ENCODE results near the gene SGCA.

The SGCA gene

GRCh38 chr17:50196036-50196435 is 30.2 kb downstream of the SGCA start:
- DNase-seq = no peak

- DNase-seq = no peak
These were observed 31.0 kb downstream of the SGCA start for GRCh38 chr17:50196826-50197225.

GRCh38 chr17:50198026-50198669 is 32.3 kb downstream of the SGCA start:
- peak; percentile 60 for DNase-seq

GRCh38 chr17:50199211-50199802 is 33.5 kb downstream of the SGCA start:
- no peak for DNase-seq

GRCh38 chr17:50199803-50200456 is 34.1 kb downstream of the SGCA start:
- DNase-seq = peak; percentile 81

GRCh38 chr17:50200457-50201275 is 34.9 kb downstream of the SGCA start:
- DNase-seq = peak; percentile 82

GRCh38 chr17:50201276-50201854 is 35.6 kb downstream of the SGCA start, which contains the start of gene COL1A1:
Gene COL1A1 (minus strand): TSS chr17:50201631. CDS start chr17:50201513, 118 bp downstream.
- no peak for DNase-seq

GRCh38 chr17:50203086-50203485 is 37.3 kb downstream of the SGCA start:
- DNase-seq = no peak

GRCh38 chr17:50203604-50204345 is 38.0 kb downstream of the SGCA start:
- no peak for DNase-seq

GRCh38 chr17:50204431-50204830 is 38.6 kb downstream of the SGCA start:
- no peak for DNase-seq

- no peak for DNase-seq
These were observed 39.5 kb downstream of the SGCA start for GRCh38 chr17:50205111-50205962.

GRCh38 chr17:50205963-50206505 is 40.2 kb downstream of the SGCA start:
- DNase-seq = no peak

- DNase-seq = no peak
These were observed 40.9 kb downstream of the SGCA start for GRCh38 chr17:50206604-50207293.

GRCh38 chr17:50207315-50207714 is 41.5 kb downstream of the SGCA start:
- no peak for DNase-seq

GRCh38 chr17:50207792-50208567 is 42.2 kb downstream of the SGCA start:
- DNase-seq = no peak

- no peak for DNase-seq
These were observed 42.8 kb downstream of the SGCA start for GRCh38 chr17:50208611-50209061.

- no peak for DNase-seq
These were observed 43.3 kb downstream of the SGCA start for GRCh38 chr17:50209133-50209471.

- DNase-seq = no peak
These were observed 43.9 kb downstream of the SGCA start for GRCh38 chr17:50209472-50210239.
